Mesendoderm (in vitro differentiated cells): ENCODE measurements around the gene PKNOX1.
A peak's percentile ranks its signal among the peaks of the same experiment; 100 is the strongest.

Source experiments
- DNase-seq: peaks from one replicate; pipeline ENCODE4 v3.0.0; 2013
- H2AK5ac ChIP-seq: 2 replicates; pipeline ENCODE4 v1.6.1; 2013; ENCODE audit warnings: low read length, inconsistent platforms
- H2BK120ac ChIP-seq: 2 replicates; pipeline ENCODE4 v1.6.1; 2013; ENCODE audit warnings: low read depth, mild to moderate bottlenecking, low read length, moderate library complexity, mixed read lengths
- H2BK15ac ChIP-seq: replicated peaks from 2 replicates; pipeline ENCODE4 v1.6.1; 2013; ENCODE audit warnings: low read depth, mild to moderate bottlenecking, moderate library complexity
- H2BK5ac ChIP-seq: 2 replicates; pipeline ENCODE4 v1.6.1; 2013; ENCODE audit warnings: low read length, inconsistent platforms
- H3K18ac ChIP-seq: 2 replicates; pipeline ENCODE4 v1.6.1; 2013; ENCODE audit warnings: mild to moderate bottlenecking, low read length, mixed read lengths
- H3K23ac ChIP-seq: one replicate; pipeline ENCODE4 v1.6.1; 2013; ENCODE audit warnings: low read length
- H3K27ac ChIP-seq: 2 replicates; pipeline ENCODE4 v1.5.1; 2013; ENCODE audit warnings: low read depth, mild to moderate bottlenecking, inconsistent platforms, low read length, moderate library complexity
- H3K27me3 ChIP-seq: 2 replicates; pipeline ENCODE4 v1.6.1; 2013; ENCODE audit warnings: low read length, control low read depth, mild to moderate bottlenecking, inconsistent platforms; ENCODE audit not compliant: insufficient read depth, poor library complexity
- H3K36me3 ChIP-seq: 2 replicates; pipeline ENCODE4 v1.6.1; 2013; ENCODE audit warnings: low read length, inconsistent platforms; ENCODE audit not compliant: control insufficient read depth, insufficient read depth
- H3K4ac ChIP-seq: one replicate; pipeline ENCODE4 v1.6.1; 2013; ENCODE audit warnings: low read depth, mild to moderate bottlenecking, low read length, moderate library complexity
- H3K4me1 ChIP-seq: 2 replicates; pipeline ENCODE4 v1.6.1; 2013; ENCODE audit warnings: low read depth, low read length, inconsistent platforms; ENCODE audit not compliant: control insufficient read depth
- H3K4me2 ChIP-seq: 2 replicates; pipeline ENCODE4 v1.6.1; 2013; ENCODE audit warnings: low read length
- H3K4me3 ChIP-seq: 2 replicates; pipeline ENCODE4 v1.5.1; 2013; ENCODE audit warnings: mild to moderate bottlenecking, low read length
- H3K56ac ChIP-seq: one replicate; pipeline ENCODE4 v1.6.1; 2013; ENCODE audit warnings: low read length
- H3K79me1 ChIP-seq: 2 replicates; pipeline ENCODE4 v1.6.1; 2013; ENCODE audit warnings: low read length, inconsistent platforms
- H3K79me2 ChIP-seq: 2 replicates; pipeline ENCODE4 v1.6.1; 2013; ENCODE audit warnings: mild to moderate bottlenecking, low read length; ENCODE audit not compliant: control insufficient read depth, insufficient read depth
- H3K9ac ChIP-seq: 2 replicates; pipeline ENCODE4 v1.6.1; 2013; ENCODE audit warnings: low read length, inconsistent platforms
- H4K5ac ChIP-seq: one replicate; pipeline ENCODE4 v1.6.1; 2013; ENCODE audit warnings: low read length
- H4K8ac ChIP-seq: one replicate; pipeline ENCODE4 v1.6.1; 2013; ENCODE audit warnings: low read depth, mild to moderate bottlenecking, control low read depth, low read length, moderate library complexity
- WGBS: extraction: QIAGEN DNeasy Blood & Tissue Kit; methylation state at CpG from one replicate; pipeline ENCODE4 v1.1.7; 2013; ENCODE audit warnings: low lambda C conversion rate, missing lambda C conversion rate; ENCODE audit not compliant: insufficient coverage; ENCODE audit errors: extremely low coverage; 5-methylcytosine and 5-hydroxymethylcytosine counted together

Gene PKNOX1

DNA sequence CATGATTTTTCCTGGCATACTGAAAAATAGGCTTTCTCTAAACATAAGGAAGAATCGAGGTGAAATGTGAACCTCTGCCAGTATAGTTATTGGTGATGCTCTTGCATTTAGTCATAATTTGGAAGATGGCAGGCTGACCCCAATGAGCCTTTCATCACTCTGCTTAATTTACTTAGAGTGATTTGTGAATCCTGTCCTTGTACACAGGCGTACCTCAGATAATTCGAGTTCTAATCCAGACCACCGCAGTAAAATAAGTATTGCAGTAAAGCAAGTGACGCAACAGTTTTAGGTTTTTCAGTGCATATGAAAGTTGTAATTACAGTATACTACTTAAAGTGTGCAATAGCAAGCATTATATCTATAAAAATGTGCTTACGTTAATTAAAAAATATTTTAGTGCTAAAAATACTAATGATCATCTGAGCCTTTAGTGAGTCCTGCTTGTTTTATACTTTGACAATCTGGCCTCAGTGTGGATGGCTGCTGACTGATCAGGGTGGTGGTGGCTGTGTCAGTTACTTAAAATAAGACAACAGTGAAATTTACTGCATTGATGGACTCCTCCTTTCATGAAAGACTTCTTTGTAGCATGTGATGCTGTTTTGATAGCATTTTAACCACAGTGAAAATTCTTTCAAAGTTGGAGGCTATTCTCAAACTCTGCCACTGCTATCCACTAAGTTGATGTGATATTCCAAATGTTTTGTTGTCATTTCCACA, 1.7 kb downstream of the PKNOX1 start:
- no peak for DNase-seq
- WGBS = no CpG with 5 or more reads among the region's 6 CpGs

GRCh38 chr21:42980312-42981213, 6.2 kb downstream of the PKNOX1 start:
- H3K79me2 ChIP-seq = peaks cover 49% of the 10 kb centered on the region
- no peak overlapping the region for H3K18ac ChIP-seq
- H3K36me3 ChIP-seq = no peaks in the 10 kb centered on the region
- peak overlapping the region; percentile 54 for H3K56ac ChIP-seq
- H3K27ac ChIP-seq = no peak overlapping the region
- no peak overlapping the region for H3K4ac ChIP-seq
- no peak overlapping the region for H4K8ac ChIP-seq
- no CpG with 5 or more reads among the region's 10 CpGs for WGBS
- H3K4me3 ChIP-seq = no peak overlapping the region
- peak overlapping the region; percentile 31 for H2BK5ac ChIP-seq
- no peak overlapping the region for H4K5ac ChIP-seq
- peaks cover 23% of the 10 kb centered on the region for H3K79me1 ChIP-seq
- no peak overlapping the region for H2BK15ac ChIP-seq
- peaks cover 3% of the 10 kb centered on the region for H3K4me1 ChIP-seq
- H3K23ac ChIP-seq = no peak overlapping the region
- no peak overlapping the region for H2AK5ac ChIP-seq
- no peak overlapping the region for H3K4me2 ChIP-seq
- H3K27me3 ChIP-seq = no peaks in the 10 kb centered on the region
- no peak overlapping the region for H2BK120ac ChIP-seq
- DNase-seq = no peak
- H3K9ac ChIP-seq = peak overlapping the region; percentile 11

More for the DNA sequence above, 1.7 kb downstream of the PKNOX1 start:
- peak overlapping the region; percentile 79 for H3K4me2 ChIP-seq
- no peaks in the 10 kb centered on the region for H3K36me3 ChIP-seq
- H3K4me3 ChIP-seq = peak overlapping the region; percentile 48
- H2BK15ac ChIP-seq = no peak overlapping the region
- H3K9ac ChIP-seq = peak overlapping the region; percentile 78
- peak overlapping the region; percentile 100 for H3K18ac ChIP-seq
- peaks cover 36% of the 10 kb centered on the region for H3K79me2 ChIP-seq
- no peak overlapping the region for H3K4ac ChIP-seq
- H3K27me3 ChIP-seq = no peaks in the 10 kb centered on the region
- no peak overlapping the region for H4K5ac ChIP-seq
- no peak overlapping the region for H2BK5ac ChIP-seq
- H2BK120ac ChIP-seq = no peak overlapping the region
- H3K27ac ChIP-seq = peak overlapping the region; percentile 97
- H3K23ac ChIP-seq = no peak overlapping the region
- H2AK5ac ChIP-seq = no peak overlapping the region
- H3K56ac ChIP-seq = peak overlapping the region; percentile 86
- H3K79me1 ChIP-seq = peaks cover 13% of the 10 kb centered on the region
- H4K8ac ChIP-seq = no peak overlapping the region
- peaks cover 12% of the 10 kb centered on the region for H3K4me1 ChIP-seq

GRCh38 chr21:42981214-42981523, 6.8 kb downstream of the PKNOX1 start:
- H3K4me1 ChIP-seq = peaks cover 3% of the 10 kb centered on the region

GRCh38 chr21:42981862-42982261, 7.5 kb downstream of the PKNOX1 start:
- H2BK5ac ChIP-seq = no peak overlapping the region
- no CpG with 5 or more reads among the region's 4 CpGs for WGBS
- H3K36me3 ChIP-seq = no peaks in the 10 kb centered on the region
- H3K79me1 ChIP-seq = peaks cover 20% of the 10 kb centered on the region
- H4K5ac ChIP-seq = no peak overlapping the region
- H3K79me2 ChIP-seq = peaks cover 39% of the 10 kb centered on the region
- no peak overlapping the region for H3K4me2 ChIP-seq
- no peak for DNase-seq
- H4K8ac ChIP-seq = no peak overlapping the region
- H3K27ac ChIP-seq = no peak overlapping the region
- H2BK15ac ChIP-seq = no peak overlapping the region
- H2AK5ac ChIP-seq = no peak overlapping the region
- no peak overlapping the region for H3K9ac ChIP-seq
- H3K4ac ChIP-seq = no peak overlapping the region
- peaks cover 3% of the 10 kb centered on the region for H3K4me1 ChIP-seq
- H3K4me3 ChIP-seq = no peak overlapping the region
- H3K56ac ChIP-seq = peak overlapping the region; percentile 47
- no peak overlapping the region for H2BK120ac ChIP-seq
- H3K18ac ChIP-seq = no peak overlapping the region
- peak overlapping the region; percentile 66 for H3K23ac ChIP-seq
- H3K27me3 ChIP-seq = no peaks in the 10 kb centered on the region

More at GRCh38 chr21:42981214-42981523, 6.8 kb downstream of the PKNOX1 start:
- Histone ChIP-seq H3K79me2 (peaks cover 42% of the 10 kb centered on the region), H2AK5ac (no peak overlapping the region), H2BK120ac (no peak overlapping the region), H3K27me3 (no peaks in the 10 kb centered on the region), H3K9ac (peak overlapping the region; percentile 11), H3K23ac (no peak overlapping the region), H3K56ac (peak overlapping the region; percentile 54), H2BK5ac (peak overlapping the region; percentile 31), H3K36me3 (no peaks in the 10 kb centered on the region), H4K5ac (no peak overlapping the region), H3K79me1 (peaks cover 20% of the 10 kb centered on the region), H3K4me3 (no peak overlapping the region), H2BK15ac (no peak overlapping the region), H3K18ac (no peak overlapping the region), H4K8ac (no peak overlapping the region), H3K4ac (no peak overlapping the region), H3K27ac (no peak overlapping the region), H3K4me2 (no peak overlapping the region)
- WGBS = no CpG with 5 or more reads among the region's 5 CpGs
- no peak for DNase-seq

- Histone ChIP-seq H4K8ac (no peak overlapping the region), H2AK5ac (no peak overlapping the region), H3K36me3 (no peaks in the 10 kb centered on the region), H3K27me3 (no peaks in the 10 kb centered on the region), H4K5ac (no peak overlapping the region), H3K4me2 (no peak overlapping the region), H3K79me1 (peaks cover 15% of the 10 kb centered on the region), H3K4ac (no peak overlapping the region), H3K4me3 (no peak overlapping the region), H2BK120ac (no peak overlapping the region), H3K18ac (no peak overlapping the region), H3K23ac (no peak overlapping the region), H3K27ac (no peak overlapping the region), H3K9ac (no peak overlapping the region), H2BK5ac (no peak overlapping the region), H3K4me1 (peaks cover 3% of the 10 kb centered on the region), H2BK15ac (no peak overlapping the region), H3K56ac (no peak overlapping the region), H3K79me2 (peaks cover 30% of the 10 kb centered on the region)
- peak; percentile 27 for DNase-seq
- WGBS = no CpG with 5 or more reads among the region's 2 CpGs
Observed at GRCh38 chr21:42983103-42983502, 8.7 kb downstream of the PKNOX1 start.
